ENCODE data around the gene TIAM1. TPM values are rescaled to one million over a fixed set of nuclear protein-coding genes. Genes with fewer than 3 reads are reported as not detected.

Gene TIAM1
- total RNA-seq, 1 experiment from 2014 or later = 22.5 TPM

- Histone ChIP-seq H4K20me1 (ENCODE audit: insufficient read depth) (no peaks in the 10 kb centered on the region; the same call in 1 of the 2 replicates), H3K27ac (no peak overlapping the region), H3K4me1 (replicated peaks; ENCODE audit: insufficient read depth) (no peaks in the 10 kb centered on the region), H3K27me3 (ENCODE audit: insufficient read depth, low read depth) (no peaks in the 10 kb centered on the region), H3K9me2 (ENCODE audit: insufficient read depth) (no peaks in the 10 kb centered on the region), H3K4me3 (no peak overlapping the region), H3K4me2 (no peak overlapping the region), H3K36me3 (ENCODE audit: low read depth) (no peaks in the 10 kb centered on the region), H3K79me2 (ENCODE audit: low read depth) (no peaks in the 10 kb centered on the region), H2AFZ (no peak overlapping the region), H3K9me3 (ENCODE audit: insufficient read depth, low read depth) (no peaks in the 10 kb centered on the region), H3F3A (ENCODE audit: insufficient read depth, low read depth) (no peaks in the 10 kb centered on the region)
- no peak for TF ChIP-seq CTCF (conservative IDR thresholded peaks at IDR 0.05)
- TF ChIP-seq EZH2 (IDR thresholded peaks at IDR 0.05; ENCODE audit: low read depth) = no peak
- CTCF ChIA-PET = no interaction called here
- no TSS peak for BruUV-seq (replicated peaks)
- POLR2A ChIA-PET (ENCODE audit: unreplicated experiment) = no interaction called here
- DNase-seq = no peak
- intact Hi-C loops (cut with micrococcal nuclease; ENCODE audit: unreplicated experiment) = no loop called here
Observed at GRCh38 chr21:31253684-31254083, 90.4 kb downstream of the TIAM1 start.

GRCh38 chr21:31252611-31253010 is 91.5 kb downstream of the TIAM1 start:
- intact Hi-C loops (cut with micrococcal nuclease; ENCODE audit: unreplicated experiment) = no loop called here
- Histone ChIP-seq H3K4me2 (no peak overlapping the region), H3K27ac (no peak overlapping the region), H3K27me3 (ENCODE audit: insufficient read depth, low read depth) (no peaks in the 10 kb centered on the region), H3K4me3 (no peak overlapping the region), H3K79me2 (ENCODE audit: low read depth) (no peaks in the 10 kb centered on the region), H4K20me1 (ENCODE audit: insufficient read depth) (no peaks in the 10 kb centered on the region), H3K4me1 (replicated peaks; ENCODE audit: insufficient read depth) (no peaks in the 10 kb centered on the region), H3K9me3 (ENCODE audit: insufficient read depth, low read depth) (no peaks in the 10 kb centered on the region), H2AFZ (no peak overlapping the region), H3K36me3 (ENCODE audit: low read depth) (no peaks in the 10 kb centered on the region), H3F3A (ENCODE audit: insufficient read depth, low read depth) (no peaks in the 10 kb centered on the region), H3K9me2 (ENCODE audit: insufficient read depth) (no peaks in the 10 kb centered on the region)
- TF ChIP-seq CTCF (conservative IDR thresholded peaks at IDR 0.05) (no peak), EZH2 (IDR thresholded peaks at IDR 0.05; ENCODE audit: low read depth) (no peak)
- no TSS peak for BruUV-seq (replicated peaks)
- DNase-seq = no peak
- ChIA-PET POLR2A (ENCODE audit: unreplicated experiment) (interaction anchor here (0.5 kb wide), 1 partner anchor 321 kb away, joined by 3 read pairs; no protein-coding TSS in a partner anchor), CTCF (no interaction called here)

- no peaks in the 10 kb centered on the region for H4K20me1 ChIP-seq (ENCODE audit: insufficient read depth)
- POLR2A ChIA-PET (ENCODE audit: unreplicated experiment) = no interaction called here
- CTCF ChIA-PET = no interaction called here
- no peak overlapping the region for H2AFZ ChIP-seq
- no peaks in the 10 kb centered on the region for H3K9me2 ChIP-seq (ENCODE audit: insufficient read depth)
- H3F3A ChIP-seq (ENCODE audit: insufficient read depth, low read depth) = no peaks in the 10 kb centered on the region
- intact Hi-C loops (cut with micrococcal nuclease; ENCODE audit: unreplicated experiment) = no loop called here
- no peaks in the 10 kb centered on the region for H3K36me3 ChIP-seq (ENCODE audit: low read depth)
- TF ChIP-seq EZH2 (IDR thresholded peaks at IDR 0.05; ENCODE audit: low read depth) = no peak
- no peak for TF ChIP-seq CTCF (conservative IDR thresholded peaks at IDR 0.05)
- no peak overlapping the region for H3K27ac ChIP-seq
- H3K79me2 ChIP-seq (ENCODE audit: low read depth) = no peaks in the 10 kb centered on the region
- DNase-seq = no peak
- BruUV-seq (replicated peaks) = no TSS peak
- no peak overlapping the region for H3K4me3 ChIP-seq
- no peaks in the 10 kb centered on the region for H3K9me3 ChIP-seq (ENCODE audit: insufficient read depth, low read depth)
- H3K4me1 ChIP-seq (replicated peaks; ENCODE audit: insufficient read depth) = no peaks in the 10 kb centered on the region
- H3K4me2 ChIP-seq = no peak overlapping the region
- no peaks in the 10 kb centered on the region for H3K27me3 ChIP-seq (ENCODE audit: insufficient read depth, low read depth)
Observed at GRCh38 chr21:31252091-31252490, 92.0 kb downstream of the TIAM1 start.

Data from PC-9 (cell line).